GM18508 (cell line): ENCODE data around the gene RNPS1.

Experiments used
- ATAC-seq: cut with Tn5 transposase; IDR thresholded peaks from one replicate; pipeline ENCODE4 v1.9.1; 2021; ENCODE audit warnings: moderate number of reproducible peaks; ENCODE audit not compliant: insufficient read depth, unreplicated experiment

Gene RNPS1

DNA sequence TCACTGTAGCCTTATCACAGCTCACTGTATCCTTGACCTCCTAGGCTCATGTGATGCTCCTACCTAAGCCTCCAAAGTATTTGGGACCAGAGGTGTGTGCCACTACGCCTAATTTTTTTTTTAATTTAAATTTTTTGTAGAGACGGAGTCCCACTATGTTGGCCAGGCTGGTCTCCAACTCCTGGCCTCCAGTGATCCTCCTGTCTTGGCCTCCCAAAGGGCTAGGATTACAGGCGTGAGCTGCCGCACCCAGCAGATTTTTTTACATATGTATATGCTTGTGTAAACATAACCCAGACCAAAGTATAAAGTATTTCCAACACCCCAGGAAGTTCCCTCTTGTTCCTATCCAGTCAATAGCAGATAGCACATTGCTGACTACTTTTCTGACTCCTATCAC, 51.6 kb downstream of the RNPS1 start:
- ATAC-seq = no peak

GRCh38 chr16:2214719-2214968, 53.3 kb downstream of the RNPS1 start, which contains the start of gene PGP:
TSS of gene PGP (minus strand) at chr16:2214840. CDS start at chr16:2214777, 63 bp downstream.
- no peak for ATAC-seq

DNA sequence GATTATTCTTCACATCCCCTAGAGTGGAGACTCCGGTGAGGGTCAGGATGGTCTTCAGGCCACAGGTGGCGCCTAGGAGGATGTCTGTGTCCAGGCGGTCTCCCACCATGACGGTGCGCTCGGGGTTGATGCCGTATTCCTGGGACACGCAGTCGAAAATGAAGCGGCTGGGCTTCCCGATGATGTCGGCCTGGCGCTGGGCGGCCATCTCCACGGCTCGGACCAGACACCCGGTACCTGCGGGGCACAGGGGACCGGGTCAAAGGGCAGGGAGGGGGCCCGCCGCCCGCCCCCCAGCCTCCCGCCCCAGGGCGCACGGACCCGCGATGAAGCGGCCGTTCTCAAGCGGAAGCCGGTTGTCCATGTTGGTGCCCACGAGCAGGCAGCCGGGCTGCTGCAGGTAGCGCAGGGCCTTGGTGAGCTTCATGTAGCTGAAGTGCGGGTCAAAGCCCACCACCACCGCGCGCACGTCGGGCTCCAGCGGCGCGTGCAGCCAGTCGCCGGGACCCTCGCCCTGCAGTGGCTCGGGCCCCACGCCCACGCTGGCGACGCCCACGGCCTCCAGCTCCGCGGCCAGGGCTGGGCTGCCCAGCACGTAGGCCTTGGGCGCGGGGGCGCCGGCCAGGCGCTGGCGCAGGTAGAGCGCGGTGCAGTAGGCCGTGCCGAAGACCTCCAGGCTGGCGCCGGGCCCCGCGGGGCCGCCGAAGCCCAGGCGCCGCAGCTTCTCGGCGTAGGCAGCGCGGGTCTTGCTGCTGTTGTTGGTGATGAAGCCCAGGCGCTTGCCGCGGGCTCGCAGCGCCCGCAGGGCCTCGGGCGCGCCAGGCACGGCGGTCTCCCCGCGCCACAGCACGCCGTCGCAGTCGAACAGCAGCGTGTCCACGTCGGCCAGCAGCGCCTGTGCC, 53.9 kb downstream of the RNPS1 start:
- ATAC-seq = no peak

GRCh38 chr16:2212362-2213324, 55.3 kb downstream of the RNPS1 start:
- ATAC-seq = no peak

DNA sequence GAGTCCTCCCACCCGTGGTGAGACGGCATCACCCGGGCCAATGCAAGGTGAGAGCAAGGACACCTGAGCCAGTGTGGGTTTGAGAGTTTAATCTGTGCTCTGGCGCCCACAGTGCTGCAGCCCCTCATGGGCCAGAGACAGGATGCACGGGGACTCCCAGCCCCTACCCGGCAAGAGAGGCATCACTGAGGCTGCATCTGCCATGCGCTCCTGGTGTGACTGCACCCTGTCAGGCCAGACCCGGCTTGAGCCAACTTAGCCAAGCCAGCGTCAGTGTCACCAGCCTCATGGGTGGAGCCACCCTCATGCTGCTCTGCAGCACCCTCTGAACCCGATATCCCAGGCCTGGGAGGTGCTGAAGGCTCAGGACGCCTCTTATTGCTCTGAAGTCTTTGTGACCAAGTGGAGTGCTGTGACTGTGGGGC, 56.0 kb downstream of the RNPS1 start:
- ATAC-seq = no peak

- ATAC-seq = no peak
Observed at GRCh38 chr16:2210386-2211365, 57.2 kb downstream of the RNPS1 start, which contains the start of gene BRICD5. TSS of gene BRICD5 (minus strand) at chr16:2210863. CDS start at chr16:2210833, 30 bp downstream.

GRCh38 chr16:2210009-2210332, 58.0 kb downstream of the RNPS1 start:
- no peak for ATAC-seq

- no peak for ATAC-seq
Observed at GRCh38 chr16:2209258-2210008, 58.5 kb downstream of the RNPS1 start.

DNA sequence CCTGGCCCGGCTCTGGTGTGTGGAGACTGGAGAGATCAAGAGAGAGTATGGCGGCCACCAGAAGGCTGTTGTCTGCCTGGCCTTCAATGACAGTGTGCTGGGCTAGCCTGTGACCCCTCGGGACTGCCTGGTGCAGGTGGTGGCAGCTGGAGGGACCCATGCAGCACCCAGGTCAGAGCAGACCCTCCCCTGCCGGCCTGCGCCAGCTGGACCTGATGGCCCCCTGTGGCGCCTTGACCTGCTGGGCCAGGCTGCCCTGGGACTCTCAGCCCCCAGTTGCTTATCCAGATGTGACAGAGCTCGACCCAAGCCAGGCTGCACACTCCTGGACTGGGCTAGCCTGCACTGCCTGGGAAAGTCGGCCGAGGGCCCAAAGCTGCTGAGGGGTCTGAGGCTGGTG, 59.2 kb downstream of the RNPS1 start:
- no peak for ATAC-seq

- no peak for ATAC-seq
Observed at GRCh38 chr16:2208308-2208707, 59.6 kb downstream of the RNPS1 start.

DNA sequence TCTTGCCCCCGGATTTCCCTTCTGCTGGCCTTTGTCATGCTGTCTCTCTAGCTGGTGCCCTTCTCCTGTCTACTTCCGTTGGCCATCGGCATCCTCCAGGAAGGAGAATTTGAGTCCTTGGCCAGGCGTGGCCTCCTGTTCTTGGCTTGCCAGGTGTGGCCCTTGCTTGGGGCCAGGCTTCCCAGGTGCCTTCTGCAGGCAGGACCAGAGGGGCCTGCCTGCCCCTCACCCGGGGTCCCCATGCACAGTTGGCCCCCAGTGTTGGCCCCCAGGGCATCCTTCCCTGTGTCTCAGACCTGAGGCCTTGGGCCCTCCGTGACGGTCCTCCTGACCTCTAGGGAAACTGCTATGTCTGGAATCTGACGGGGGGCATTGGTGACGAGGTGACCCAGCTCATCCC, 60.1 kb downstream of the RNPS1 start:
- no peak for ATAC-seq

GRCh38 chr16:2206780-2207433, 61.0 kb downstream of the RNPS1 start:
- ATAC-seq = no peak

DNA sequence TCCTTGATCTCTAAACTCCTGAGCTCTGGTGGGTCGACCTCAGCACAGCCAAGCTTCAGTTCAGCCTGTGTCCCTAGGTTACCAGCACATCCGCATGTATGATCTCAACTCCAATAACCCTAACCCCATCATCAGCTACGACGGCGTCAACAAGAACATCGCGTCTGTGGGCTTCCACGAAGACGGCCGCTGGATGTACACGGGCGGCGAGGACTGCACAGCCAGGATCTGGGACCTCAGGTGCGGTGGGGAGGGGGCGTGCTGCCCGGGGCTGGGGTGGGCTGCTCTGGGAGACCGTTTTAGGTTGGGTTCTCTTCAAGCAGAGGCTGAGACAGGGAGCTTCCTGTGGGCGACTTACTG, 61.5 kb downstream of the RNPS1 start:
- ATAC-seq = no peak

DNA sequence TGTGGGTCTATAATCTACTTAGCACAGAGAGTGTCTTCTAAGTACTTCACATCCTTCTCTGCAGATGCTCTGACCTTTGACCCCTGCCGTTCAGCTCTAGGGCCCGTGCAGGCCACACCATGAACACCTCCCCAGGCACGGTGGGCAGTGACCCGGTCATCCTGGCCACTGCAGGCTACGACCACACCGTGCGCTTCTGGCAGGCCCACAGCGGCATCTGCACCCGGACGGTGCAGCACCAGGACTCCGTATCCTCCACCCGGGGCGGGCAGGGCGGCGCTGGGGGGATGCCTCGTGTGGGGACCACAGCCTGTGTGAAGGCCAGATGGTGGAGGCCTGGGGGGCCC, 62.0 kb downstream of the RNPS1 start:
- peak; percentile 6 for ATAC-seq

GRCh38 chr16:2205104-2205966, 62.6 kb downstream of the RNPS1 start, which contains the start of gene MLST8:
TSS of gene MLST8 (plus strand) at chr16:2205454. CDS start at chr16:2206086, 632 bp downstream.
- ATAC-seq = peak; percentile 41

GRCh38 chr16:2204416-2205103, 63.4 kb downstream of the RNPS1 start:
- no peak for ATAC-seq
